Activated effector memory CD4-positive, alpha-beta T cell treated with anti-CD3 and anti-CD28 coated beads, Interleukin-2, amount 50 U/mL, for 16 hours (primary cell): Measurements from ENCODE around the gene RAC3.

ENCODE experiments used
- DNase-seq: peaks from one replicate; pipeline ENCODE4 v3.0.0-alpha.2; 2020

Gene RAC3

GRCh38 chr17:82013341-82013740, 18.1 kb upstream of the RAC3 start:
- DNase-seq, result no peak

GRCh38 chr17:82013772-82014321, 17.6 kb upstream of the RAC3 start:
- DNase-seq, result no peak

GRCh38 chr17:82014432-82014831, 17.0 kb upstream of the RAC3 start:
- DNase-seq, result no peak

GRCh38 chr17:82014971-82015310, 16.5 kb upstream of the RAC3 start:
- no peak for DNase-seq

- DNase-seq, result no peak
Measured at GRCh38 chr17:82015311-82015971, 16.0 kb upstream of the RAC3 start.

GRCh38 chr17:82016061-82016874, 15.2 kb upstream of the RAC3 start:
- no peak for DNase-seq

- no peak for DNase-seq
Measured at GRCh38 chr17:82016875-82017459, 14.5 kb upstream of the RAC3 start.

- DNase-seq, result no peak
Measured at GRCh38 chr17:82017612-82018151, 13.8 kb upstream of the RAC3 start.

- DNase-seq, result no peak
Measured at GRCh38 chr17:82018152-82018988, 13.1 kb upstream of the RAC3 start.

GRCh38 chr17:82018989-82019689, 12.3 kb upstream of the RAC3 start:
- no peak for DNase-seq

- DNase-seq, result peak; percentile 89
Measured at GRCh38 chr17:82019690-82020571, 11.5 kb upstream of the RAC3 start.

- DNase-seq, result no peak
Measured at GRCh38 chr17:82020572-82021106, 10.8 kb upstream of the RAC3 start.

- peak; percentile 84 for DNase-seq
Measured at GRCh38 chr17:82021107-82021899, 10.2 kb upstream of the RAC3 start.

GRCh38 chr17:82021900-82022309, 9.6 kb upstream of the RAC3 start:
- DNase-seq, result no peak

GRCh38 chr17:82022310-82022980, 9.0 kb upstream of the RAC3 start, which contains the start of gene CENPX:
Gene CENPX (minus strand): TSS chr17:82022878. CDS start chr17:82022861, 17 bp downstream.
- DNase-seq, result no peak

- DNase-seq, result peak; percentile 100
Measured at GRCh38 chr17:82022981-82023446, 8.5 kb upstream of the RAC3 start, which contains the start of gene LRRC45. Gene LRRC45 (plus strand): TSS chr17:82023305. CDS start chr17:82023644, 339 bp downstream.

- peak; percentile 74 for DNase-seq
Measured at GRCh38 chr17:82023447-82024241, 7.8 kb upstream of the RAC3 start.

GRCh38 chr17:82024859-82025258, 6.6 kb upstream of the RAC3 start:
- no peak for DNase-seq
